ENCODE measurements around the gene SH3GL3.

GRCh38 chr15:83651541-83651940 lies 204.4 kb downstream of the SH3GL3 start:
- TF ChIP-seq CTCF (IDR thresholded peaks at IDR 0.05) (no peak), POLR2A (IDR thresholded peaks at IDR 0.05) (no peak)
